GM20000 (cell line): ENCODE measurements around the gene TMPRSS7.

Source experiments
- DNase-seq: peaks from one replicate; pipeline ENCODE4 v3.0.0; 2012; ENCODE audit warnings: low spot score
- CTCF ChIP-seq: IDR thresholded peaks from 2 replicates; pipeline ENCODE4 v1.5.1; 2012; ENCODE audit warnings: mild to moderate bottlenecking, control low read depth; ENCODE audit errors: extremely low read depth, missing control alignments

The TMPRSS7 gene

GRCh38 chr3:112034436-112034835 is at the start of gene TMPRSS7:
Gene TMPRSS7 (plus strand): TSS chr3:112034736. CDS start chr3:112034846, 110 bp downstream.
- TF ChIP-seq CTCF: no peak
- no peak for DNase-seq

- no peak for TF ChIP-seq CTCF
- no peak for DNase-seq
These were observed 47.7 kb upstream of the TMPRSS7 start for GRCh38 chr3:111986800-111987199.

- peak; percentile 53 for TF ChIP-seq CTCF
These were observed 45.4 kb upstream of the TMPRSS7 start for GRCh38 chr3:111989061-111989678.

GRCh38 chr3:111993038-111993437 is 41.5 kb upstream of the TMPRSS7 start:
- no peak for DNase-seq
- no peak for TF ChIP-seq CTCF

More at GRCh38 chr3:111989061-111989678, 45.4 kb upstream of the TMPRSS7 start:
- peak; percentile 30 for DNase-seq

GRCh38 chr3:111998636-111999483 is 35.7 kb upstream of the TMPRSS7 start, which contains the start of gene TAGLN3:
Gene TAGLN3 (plus strand): TSS chr3:111998922. CDS start chr3:111999423, 501 bp downstream.
- peak; percentile 21 for DNase-seq
- TF ChIP-seq CTCF: no peak

GRCh38 chr3:111999484-112000324 is 34.8 kb upstream of the TMPRSS7 start:
- no peak for TF ChIP-seq CTCF
- DNase-seq: no peak
